Loucy (cell line): Measurements from ENCODE around the gene PTH2.

Experiments
- CTCF ChIP-seq: fragments of 200-600 bp; sonication (generic); conservative IDR thresholded peaks from 2 replicates; pipeline ENCODE4 v1.5.1; 2014; ENCODE audit warnings: mild to moderate bottlenecking, antibody characterized with exemption, low read length
- EZH2phosphoT487 ChIP-seq: fragments of 200-600 bp; IDR thresholded peaks from 2 replicates; pipeline ENCODE4 v1.6.1; 2018; ENCODE audit warnings: antibody characterized with exemption, mild to moderate bottlenecking, moderate library complexity, borderline replicate concordance

- TF ChIP-seq CTCF (no peak), EZH2phosphoT487 (no peak)
Measured at GRCh38 chr19:49461656-49462055, 38.4 kb upstream of the PTH2 start.
